Retinal pigment epithelial cell (primary cell): ENCODE data around the gene FNDC11.

Source experiments
- DNase-seq: peaks from one replicate; pipeline ENCODE4 v3.0.0-alpha.2; 2010; ENCODE audit warnings: low read depth
- H3K4me3 ChIP-seq: 2 replicates; pipeline ENCODE4 v1.5.1; 2011; ENCODE audit warnings: mild to moderate bottlenecking, low read length, control low read depth, moderate library complexity
- TF ChIP-seq, protein P1 (sequence below): conservative IDR thresholded peaks from 2 replicates; pipeline ENCODE4 v1.5.1; 2011; ENCODE audit warnings: low read depth, low read length, control low read depth, inconsistent platforms

FNDC11 gene

DNA sequence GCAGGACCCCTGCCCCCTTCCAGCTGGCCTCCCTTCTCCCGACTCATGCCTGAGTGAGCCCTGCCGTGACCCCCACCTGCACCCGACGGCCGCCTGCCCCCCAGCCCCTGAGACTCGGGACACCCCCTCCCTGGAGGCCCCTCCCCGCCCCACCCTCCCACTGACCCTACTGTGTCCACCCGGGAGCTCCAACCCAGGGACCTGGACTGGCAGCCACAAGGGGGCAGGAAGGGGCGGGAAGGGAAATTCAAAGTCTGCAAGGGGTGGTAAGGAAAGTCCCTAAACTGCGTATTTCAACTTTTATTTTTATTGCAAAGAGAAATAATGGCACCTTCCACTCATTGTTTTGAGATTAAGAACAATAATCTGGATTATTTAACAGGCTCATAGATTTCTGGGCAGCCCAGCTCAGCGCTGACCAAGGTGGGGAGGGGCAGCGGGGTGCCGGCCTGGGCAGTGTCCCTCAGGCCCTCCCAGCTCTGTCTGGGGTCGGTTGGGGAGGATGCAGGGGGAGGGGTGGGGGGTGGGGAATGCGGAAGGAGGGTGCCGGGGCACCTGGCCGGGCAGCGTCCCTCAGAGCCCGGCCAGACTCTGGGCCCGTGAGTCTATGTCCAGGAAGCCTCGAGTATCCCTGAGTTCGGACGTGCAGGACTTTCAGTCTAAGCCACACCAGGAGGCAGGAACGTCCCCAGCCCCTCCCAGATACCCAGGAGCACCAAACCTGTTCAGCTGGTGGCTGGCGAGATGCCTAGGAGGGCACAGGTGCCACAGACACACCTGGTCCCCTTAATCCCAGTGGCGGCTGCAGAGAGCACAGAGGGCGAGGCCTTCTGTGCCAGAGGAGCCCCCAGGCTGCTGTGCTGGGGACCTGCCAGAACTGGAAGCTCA, 15.5 kb upstream of the FNDC11 start:
- TF ChIP-seq, protein P1, sequence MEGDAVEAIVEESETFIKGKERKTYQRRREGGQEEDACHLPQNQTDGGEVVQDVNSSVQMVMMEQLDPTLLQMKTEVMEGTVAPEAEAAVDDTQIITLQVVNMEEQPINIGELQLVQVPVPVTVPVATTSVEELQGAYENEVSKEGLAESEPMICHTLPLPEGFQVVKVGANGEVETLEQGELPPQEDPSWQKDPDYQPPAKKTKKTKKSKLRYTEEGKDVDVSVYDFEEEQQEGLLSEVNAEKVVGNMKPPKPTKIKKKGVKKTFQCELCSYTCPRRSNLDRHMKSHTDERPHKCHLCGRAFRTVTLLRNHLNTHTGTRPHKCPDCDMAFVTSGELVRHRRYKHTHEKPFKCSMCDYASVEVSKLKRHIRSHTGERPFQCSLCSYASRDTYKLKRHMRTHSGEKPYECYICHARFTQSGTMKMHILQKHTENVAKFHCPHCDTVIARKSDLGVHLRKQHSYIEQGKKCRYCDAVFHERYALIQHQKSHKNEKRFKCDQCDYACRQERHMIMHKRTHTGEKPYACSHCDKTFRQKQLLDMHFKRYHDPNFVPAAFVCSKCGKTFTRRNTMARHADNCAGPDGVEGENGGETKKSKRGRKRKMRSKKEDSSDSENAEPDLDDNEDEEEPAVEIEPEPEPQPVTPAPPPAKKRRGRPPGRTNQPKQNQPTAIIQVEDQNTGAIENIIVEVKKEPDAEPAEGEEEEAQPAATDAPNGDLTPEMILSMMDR, result peak; percentile 35
- H3K4me3 ChIP-seq, result peak overlapping the region; percentile 36
- no peak for DNase-seq

DNA sequence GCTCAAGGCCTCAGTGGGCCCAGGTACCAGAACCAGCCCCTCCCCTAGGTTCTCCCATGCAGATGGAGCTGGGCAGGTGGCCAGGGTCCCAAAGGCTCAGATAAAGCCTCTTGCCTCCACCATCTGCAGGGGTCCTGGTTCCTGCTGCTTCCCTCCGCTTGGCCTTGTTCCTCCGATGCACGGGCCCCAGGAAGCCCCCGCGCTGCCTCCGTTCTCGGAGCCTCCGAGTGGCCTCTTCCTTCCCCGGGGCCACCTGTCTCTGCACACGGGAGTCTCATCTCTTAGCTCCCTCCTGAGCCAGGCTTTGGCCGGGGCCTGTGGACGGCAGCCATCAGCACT, 14.9 kb upstream of the FNDC11 start:
- TF ChIP-seq, protein P1, result no peak
- H3K4me3 ChIP-seq, result no peak overlapping the region
- DNase-seq, result no peak

DNA sequence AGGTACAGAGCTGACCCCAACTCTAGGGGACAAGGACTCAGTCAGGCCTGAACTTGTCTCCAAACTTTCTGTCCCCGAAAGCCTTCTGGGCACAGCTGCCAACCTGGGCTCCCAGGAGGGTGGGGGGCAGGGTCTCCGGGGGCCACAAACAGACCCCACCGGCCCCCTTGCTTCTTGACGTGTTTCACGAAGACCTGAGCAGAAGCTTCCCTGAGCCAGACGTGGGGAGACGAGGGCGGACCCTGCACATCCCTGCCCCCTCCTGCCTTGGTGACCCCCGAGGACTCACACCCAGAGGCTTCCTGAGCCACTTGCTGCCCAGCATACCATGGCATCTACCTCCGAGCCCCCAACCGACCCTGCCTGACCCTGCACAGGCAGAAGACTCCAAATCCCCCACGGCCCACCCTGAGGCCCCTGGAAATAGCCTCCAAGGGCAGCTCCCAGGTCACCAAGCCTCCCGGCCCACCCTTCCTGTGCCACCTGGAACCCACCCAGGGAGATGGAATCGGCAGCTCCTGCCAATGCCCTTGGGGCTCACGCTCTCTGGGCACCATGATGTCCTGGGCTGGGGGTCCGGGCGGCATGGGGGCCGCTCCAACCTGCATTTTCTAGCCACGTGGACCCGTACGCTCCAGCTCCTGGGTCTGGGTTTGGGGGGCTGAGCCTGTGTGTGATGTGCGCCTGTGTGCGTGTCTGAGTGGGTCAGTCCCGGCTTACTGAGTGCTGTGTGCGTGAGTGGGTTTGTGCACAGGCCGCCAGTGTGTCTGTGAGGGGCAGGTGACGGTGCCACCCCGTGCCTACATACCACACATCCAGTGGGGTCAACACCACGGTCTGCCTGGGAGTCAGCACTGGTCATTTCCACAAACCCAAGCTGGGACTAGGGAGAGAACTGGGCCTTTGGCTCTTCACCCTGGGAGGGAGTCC, 14.3 kb upstream of the FNDC11 start:
- no peak overlapping the region for H3K4me3 ChIP-seq
- DNase-seq, result no peak
- TF ChIP-seq, protein P1, result no peak

DNA sequence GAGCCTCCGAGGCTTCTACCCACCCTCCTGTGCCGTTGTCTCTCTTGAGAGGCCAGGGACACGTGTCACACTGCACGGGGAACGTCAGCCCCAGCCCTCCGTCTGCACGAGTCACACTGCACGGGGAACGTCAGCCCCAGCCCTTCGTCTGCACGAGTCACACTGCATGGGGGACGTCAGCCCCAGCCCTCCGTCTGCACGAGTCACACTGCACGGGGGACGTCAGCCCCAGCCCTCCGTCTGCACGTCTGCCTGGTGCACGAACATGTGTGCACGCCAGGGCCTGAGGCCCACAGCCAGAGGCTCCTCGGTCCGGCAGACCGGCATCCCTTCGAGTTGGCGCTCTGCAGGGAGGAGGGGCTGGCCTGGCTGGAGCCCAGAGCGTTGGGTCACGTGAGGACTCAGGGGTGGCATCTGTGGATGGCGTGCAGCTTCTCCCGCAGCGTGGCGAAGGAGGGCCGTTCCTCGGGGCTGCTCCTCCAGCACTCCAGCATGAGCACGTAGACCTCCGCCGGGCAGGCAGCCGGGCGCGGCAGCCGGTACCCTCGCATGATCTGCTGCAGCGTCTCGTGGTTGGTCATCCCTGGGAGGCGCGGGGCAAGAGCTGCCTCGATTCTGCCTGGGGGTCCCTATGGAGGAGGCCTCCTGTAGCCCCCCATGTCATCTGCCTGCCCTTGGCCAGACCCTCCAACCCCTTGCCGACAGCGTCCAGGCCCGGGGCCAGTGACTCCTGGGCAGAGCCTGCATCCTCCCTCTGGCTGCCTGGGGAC, 13.4 kb upstream of the FNDC11 start:
- TF ChIP-seq, protein P1, result no peak
- no peak overlapping the region for H3K4me3 ChIP-seq
- no peak for DNase-seq

DNA sequence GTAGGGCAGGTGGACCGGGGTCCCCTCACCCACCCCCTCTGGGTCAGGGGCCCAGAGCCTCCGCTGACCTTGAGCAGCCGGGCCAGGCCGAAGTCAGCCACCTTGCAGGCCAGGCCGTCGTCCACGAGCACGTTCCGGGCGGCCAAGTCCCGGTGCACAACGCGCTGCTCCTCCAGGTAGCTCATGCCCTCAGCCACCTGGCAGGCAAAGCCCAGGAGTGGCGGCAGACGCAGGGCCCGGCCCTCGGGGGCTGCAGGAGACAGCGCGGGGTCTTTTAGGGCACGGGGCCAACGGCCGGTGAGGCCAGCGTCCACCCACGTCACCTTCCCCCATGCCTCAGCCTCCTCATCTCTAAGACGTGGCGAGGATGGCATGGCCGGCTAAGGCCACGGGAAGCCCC, 12.6 kb upstream of the FNDC11 start:
- no peak overlapping the region for H3K4me3 ChIP-seq
- DNase-seq, result no peak
- TF ChIP-seq, protein P1, result no peak

DNA sequence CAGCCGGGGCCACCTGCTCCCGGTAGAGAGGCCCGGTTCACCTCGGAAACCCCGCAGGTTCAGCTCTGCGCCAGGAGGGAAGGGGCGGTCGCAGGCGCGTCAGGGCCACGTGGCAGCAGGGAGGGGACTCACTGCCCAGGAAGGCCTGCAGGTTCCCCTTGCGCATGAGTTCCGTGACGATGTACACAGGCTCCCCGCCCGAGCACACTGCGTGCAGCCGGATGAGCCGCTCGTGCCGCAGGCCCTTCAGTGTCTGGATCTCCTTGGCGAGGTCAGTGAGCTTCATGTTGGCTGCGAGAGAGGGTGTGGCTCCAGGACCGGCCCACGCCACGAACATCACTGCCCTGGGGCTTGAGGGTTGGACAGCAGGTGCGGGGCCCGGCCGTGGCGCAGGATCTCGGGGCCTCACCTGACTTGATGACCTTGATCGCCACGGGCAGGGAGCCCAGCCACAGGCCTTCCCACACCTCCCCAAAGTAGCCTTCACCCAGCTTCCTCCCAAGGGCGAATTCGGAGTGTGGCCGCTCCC, 11.9 kb upstream of the FNDC11 start:
- no peak for DNase-seq
- TF ChIP-seq, protein P1, result no peak
- no peak overlapping the region for H3K4me3 ChIP-seq
